Lung microvascular endothelial cell (primary cell): ENCODE data around the gene BDNF. TPM values are rescaled to one million over a fixed set of nuclear protein-coding genes. Genes with fewer than 3 reads are reported as not detected.
"Not testable (repeated sequence)": the region's sequence is repeated elsewhere in the genome, so short reads cannot be mapped to it uniquely, and the experiment has no call there.

Experiments used
- DNase-seq, 2 donors: peaks; one replicate each; pipeline versions ENCODE4 v3.0.0 to v3.0.0-alpha.2; 2010; ENCODE audit warnings: low read depth in 2 of 2
- total RNA-seq: library from RNA; depleted of rRNA; stranded (reverse); fragments of >200 nt; gene quantifications from 2 replicates; pipeline ENCODE4 v1.2.1, GENCODE V29; 2014

BDNF gene
- total RNA-seq, 1 donor from 2014 or later = under 0.01 TPM

- DNase-seq = no peak
Measured at GRCh38 chr11:27672836-27673464, 27.3 kb downstream of the BDNF start.

- DNase-seq = not testable (repeated sequence)
Measured at GRCh38 chr11:27665508-27666101, 34.6 kb downstream of the BDNF start.

DNA sequence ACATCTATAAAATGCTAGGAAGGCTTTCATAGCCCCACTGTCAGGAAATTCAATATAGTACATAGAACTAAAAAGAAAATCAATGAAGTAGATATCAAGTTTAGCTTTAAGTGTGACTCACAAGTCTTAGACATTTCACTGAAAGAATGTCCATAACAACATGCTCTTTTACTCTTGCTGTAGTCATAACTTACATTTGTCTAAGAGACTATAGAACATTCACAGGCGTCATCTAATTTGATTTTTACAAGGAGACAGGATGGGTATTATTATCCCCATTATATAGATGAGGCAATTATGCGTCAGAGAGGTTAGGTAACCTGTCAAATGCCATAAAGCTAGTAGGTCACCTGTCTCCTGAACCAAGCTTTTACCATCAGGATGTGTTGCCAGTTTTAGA is 36.9 kb downstream of the BDNF start:
- DNase-seq = no peak

- no peak for DNase-seq
Measured at GRCh38 chr11:27660171-27660570, 40.1 kb downstream of the BDNF start.

- DNase-seq = no peak
Measured at GRCh38 chr11:27658535-27659236, 41.6 kb downstream of the BDNF start.

DNA sequence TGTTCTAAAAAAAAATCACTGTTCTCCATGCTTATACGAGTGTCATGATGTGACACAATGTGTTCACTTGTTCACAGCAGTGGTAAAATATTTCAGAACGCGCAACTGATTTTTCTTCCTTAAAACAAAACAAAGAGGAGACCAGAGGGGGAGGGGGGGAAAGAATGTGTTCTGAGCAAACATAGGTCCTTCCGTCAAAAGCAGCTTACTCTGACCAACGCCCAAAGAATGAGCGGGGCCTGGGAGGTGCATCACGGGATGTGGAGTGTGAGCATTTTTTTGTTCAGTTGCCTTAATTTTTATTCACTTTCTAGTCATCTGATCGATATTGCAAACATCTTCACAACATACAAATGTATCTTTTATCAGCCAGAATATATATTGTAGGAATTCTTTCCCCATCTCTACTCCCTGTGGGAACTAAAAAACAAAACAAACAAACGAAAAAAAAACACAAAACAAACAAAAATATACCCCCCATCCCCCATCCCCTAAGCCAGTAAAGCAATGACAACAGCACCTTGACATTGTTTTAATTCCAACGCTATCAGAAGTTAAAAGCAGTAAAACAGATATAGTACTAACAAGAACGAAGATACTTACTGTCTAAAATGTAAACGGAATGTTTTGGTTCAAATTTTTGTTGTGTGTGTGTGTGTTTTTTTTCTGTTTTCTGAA is 43.3 kb downstream of the BDNF start:
- DNase-seq = no peak

DNA sequence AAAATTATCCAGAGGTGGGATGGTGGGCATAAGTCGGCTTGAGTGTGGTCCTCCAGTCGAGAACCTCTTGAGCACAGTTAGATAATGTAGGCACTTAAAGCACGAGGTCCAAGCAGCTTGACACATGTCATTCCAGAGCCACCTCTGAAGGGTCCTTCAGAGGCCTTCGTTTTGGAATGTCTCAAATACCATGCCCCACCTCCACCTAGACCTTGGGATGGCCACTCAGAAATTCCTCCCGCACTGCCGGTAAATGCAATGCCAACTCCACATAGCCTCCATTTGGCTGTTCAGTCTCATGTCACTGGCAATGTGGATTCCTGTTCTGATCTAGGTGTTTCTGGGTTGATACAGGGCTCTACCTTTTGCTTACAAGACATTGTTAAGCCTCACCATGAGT is 43.9 kb downstream of the BDNF start:
- DNase-seq = no peak

GRCh38 chr11:27653990-27654758 is 46.1 kb downstream of the BDNF start:
- DNase-seq = no peak

- no peak for DNase-seq
Measured at GRCh38 chr11:27651711-27652110, 48.5 kb downstream of the BDNF start.

DNA sequence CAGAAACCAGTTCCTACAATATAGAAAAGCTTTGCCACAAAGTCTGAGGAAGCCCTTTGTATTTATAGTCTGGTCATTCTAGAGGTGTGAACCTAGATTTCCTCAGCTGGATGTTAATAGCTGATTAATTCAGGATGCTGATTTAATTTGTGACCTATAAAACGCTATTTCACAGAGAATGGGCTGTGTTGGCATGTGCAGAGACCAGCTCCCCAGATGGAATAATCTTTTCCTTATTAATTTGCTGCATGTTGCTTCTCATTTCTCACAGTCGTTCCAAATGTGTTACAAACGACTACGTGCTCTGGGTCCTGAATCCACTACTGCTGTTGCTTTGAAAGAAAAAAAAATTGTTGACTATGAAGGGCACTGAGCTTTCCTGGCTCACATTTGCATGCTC is 49.3 kb downstream of the BDNF start:
- no peak for DNase-seq

DNA sequence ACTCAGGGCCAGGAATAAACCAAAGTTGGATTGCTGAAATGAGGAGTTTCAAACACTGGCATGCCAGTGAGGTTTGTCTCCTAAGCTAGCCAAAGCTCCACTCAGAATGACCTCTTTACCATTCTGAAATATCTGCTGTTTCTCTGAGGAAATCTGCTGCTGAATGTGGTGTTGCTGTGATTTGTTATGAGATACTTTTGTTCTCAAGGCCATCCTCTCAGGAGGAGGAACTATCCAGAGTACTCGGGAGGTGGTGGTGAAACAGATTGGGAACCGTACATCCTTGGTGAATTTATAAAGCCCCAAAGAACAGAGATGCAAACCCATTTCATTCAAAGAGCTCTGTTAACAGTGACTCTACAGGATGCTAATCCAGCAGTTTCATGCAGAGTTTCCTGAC is 50.5 kb downstream of the BDNF start:
- no peak for DNase-seq

GRCh38 chr11:27648840-27649239 is 51.4 kb downstream of the BDNF start:
- no peak for DNase-seq

DNA sequence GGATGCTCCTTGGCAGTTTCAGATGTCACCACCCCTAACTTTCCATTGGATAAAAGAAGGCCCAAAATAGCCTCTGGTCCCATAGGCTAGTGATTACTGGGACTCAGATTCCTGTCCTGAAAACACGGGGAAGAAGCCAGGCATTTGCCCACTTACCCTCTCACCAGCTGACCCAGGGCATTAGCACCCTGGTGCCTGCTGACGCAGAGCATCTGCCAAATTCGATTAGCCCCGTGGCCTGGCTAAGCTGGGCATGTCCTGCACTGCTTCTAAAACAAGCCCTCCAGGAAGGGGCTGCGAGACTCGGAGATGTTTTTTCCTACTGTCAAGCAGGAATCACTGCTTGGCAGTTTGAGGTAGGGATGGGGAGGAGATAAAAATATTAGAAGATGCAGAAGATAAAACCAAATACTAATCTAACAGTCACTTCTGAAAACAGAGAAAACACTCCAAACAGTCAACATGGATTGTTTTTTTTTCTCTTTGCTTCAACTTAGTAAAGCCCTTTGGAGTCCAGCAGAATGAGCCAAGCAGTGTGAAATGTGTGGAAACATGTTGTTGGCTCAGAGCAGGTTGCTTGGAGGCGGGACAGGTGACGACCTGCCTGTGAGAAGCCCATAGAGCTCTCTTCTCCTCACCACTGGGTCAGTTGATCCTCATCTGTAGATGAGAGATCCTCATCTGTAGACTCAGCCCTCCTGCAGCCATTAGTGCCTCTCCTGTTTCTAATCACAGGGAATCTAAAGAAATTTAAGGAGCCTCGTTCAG is 54.0 kb downstream of the BDNF start:
- DNase-seq = no peak

- no peak for DNase-seq
Measured at GRCh38 chr11:27642954-27643353, 57.3 kb downstream of the BDNF start.

- DNase-seq = no peak
Measured at GRCh38 chr11:27640954-27641353, 59.3 kb downstream of the BDNF start.

DNA sequence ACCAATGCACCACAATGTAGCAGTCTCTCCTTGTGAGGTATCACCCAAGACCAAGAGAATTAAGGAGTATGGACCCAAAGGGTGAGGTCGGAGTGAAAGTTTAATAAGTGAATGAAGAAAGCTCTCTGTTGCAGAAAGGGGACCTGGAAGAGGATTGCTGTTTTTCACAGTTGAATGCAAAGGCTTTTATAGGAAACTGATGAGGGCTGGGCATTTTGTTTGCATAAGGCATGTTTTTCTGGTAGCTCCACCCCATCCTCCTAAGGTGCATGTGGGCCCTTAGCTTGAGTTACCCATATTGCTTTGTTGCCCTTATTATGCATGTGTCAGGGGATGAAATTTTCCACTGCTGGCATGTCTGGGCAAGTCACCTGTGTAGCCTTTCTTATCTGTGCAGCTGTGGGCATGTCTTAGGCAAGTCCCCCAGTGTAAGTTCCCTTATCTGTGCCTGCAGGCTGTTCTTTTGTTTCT is 64.7 kb downstream of the BDNF start:
- no peak for DNase-seq

GRCh38 chr11:27634776-27635175 is 65.5 kb downstream of the BDNF start:
- not testable (repeated sequence) for DNase-seq

GRCh38 chr11:27634282-27634681 is 66.0 kb downstream of the BDNF start:
- DNase-seq = not testable (repeated sequence)

DNA sequence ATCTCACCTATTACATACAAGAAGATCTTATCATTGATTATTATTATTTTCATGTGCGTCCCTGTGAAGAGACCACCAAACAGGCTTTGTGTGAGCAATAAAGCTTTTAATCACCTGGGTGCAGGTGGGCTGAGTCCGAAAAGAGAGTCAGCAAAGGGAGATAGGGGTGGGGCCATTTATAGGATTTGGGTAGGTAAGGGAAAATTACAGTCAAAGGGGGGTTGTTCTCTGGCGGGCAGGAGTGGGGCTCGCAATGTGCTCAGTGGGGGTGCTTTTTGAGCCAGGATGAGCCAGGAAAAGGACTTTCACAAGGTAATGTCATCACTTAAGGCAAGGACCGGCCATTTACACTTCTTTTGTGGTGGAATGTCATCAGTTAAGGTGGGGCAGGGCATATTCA is 71.2 kb downstream of the BDNF start:
- DNase-seq = not testable (repeated sequence)

DNA sequence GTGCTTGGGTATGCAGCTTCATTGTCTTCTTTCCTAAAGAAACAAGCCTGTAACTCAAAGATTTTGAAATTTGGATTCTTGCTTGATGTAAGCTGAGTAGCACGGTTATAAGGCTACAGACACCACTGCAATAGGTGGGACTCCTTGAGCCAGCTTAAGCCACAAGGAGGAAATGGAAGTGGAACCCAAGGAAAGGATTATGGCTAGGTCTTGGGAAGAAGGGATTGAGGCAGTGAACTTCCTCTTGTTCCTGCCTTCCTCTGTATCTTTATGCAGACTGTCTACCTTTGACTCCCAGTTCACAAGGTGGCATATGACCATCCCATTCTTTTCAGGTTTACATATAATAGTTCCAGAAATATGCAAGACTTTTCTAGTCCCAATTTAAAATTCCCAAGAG is 72.3 kb downstream of the BDNF start:
- DNase-seq = no peak
